Daoy (cell line): ENCODE measurements around the gene KLK4. TPM values are rescaled to one million over a fixed set of nuclear protein-coding genes. Genes with fewer than 3 reads are reported as not detected.

Source experiments
- DNase-seq: peaks from one replicate; pipeline ENCODE4 v3.0.0-alpha.2; 2015; ENCODE audit warnings: low read depth
- total RNA-seq: library from RNA; depleted of rRNA; stranded (reverse); fragments of >200 nt; shearing (Covaris generic); gene quantifications from 2 replicates; pipeline ENCODE4 v1.2.3, GENCODE V29; 2014; rRNA removed

KLK4 gene
- total RNA-seq, result not detected in 2 replicates

DNA sequence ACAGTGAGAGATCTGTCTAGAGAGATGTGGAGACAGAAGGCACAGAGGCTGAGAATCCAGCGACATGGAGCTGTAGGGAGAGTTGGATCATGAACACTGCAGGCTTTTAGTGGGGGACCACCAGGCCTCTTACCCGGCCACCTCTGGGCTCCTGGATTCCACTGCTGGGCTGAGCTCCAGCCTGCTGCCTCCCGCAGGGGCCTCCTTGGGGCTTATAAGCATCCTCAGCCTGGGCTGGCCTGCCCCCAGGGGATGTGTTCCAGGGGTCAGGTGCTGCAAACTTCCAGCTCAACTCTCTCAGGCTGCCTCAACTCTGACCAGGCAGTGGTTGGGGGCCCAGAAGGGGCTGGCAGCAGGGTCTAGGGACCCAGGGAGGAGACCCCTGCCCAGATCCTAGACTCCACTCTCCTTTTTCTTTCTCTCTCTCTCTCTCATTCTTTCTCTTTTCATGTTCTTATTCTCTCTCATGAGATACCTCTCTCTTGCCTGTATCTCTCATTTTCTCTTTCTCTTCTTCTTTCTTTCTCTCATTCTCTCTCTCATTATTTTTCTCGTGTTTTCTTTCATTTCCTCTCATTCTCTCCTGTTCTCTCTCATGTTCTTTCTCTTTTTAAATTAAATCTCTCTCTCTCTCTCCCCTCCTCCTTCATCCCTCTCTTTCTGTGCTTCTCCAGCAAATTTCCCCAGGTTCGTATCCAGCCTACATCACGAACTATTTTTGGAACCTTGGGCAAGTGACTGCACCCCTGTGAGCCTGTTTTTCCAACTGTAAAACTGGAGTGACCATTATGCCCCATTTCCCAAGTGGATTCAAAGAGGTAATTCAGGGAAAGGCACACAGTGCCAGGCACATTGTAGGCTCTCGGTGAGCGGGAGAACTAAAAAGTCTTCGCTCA, at the start of gene KLK4:
TSS of gene KLK4 (minus strand) at position 190 of the 896 bp plus-strand sequence. CDS start 657 bp downstream, outside the sequence.
- DNase-seq, result no peak

DNA sequence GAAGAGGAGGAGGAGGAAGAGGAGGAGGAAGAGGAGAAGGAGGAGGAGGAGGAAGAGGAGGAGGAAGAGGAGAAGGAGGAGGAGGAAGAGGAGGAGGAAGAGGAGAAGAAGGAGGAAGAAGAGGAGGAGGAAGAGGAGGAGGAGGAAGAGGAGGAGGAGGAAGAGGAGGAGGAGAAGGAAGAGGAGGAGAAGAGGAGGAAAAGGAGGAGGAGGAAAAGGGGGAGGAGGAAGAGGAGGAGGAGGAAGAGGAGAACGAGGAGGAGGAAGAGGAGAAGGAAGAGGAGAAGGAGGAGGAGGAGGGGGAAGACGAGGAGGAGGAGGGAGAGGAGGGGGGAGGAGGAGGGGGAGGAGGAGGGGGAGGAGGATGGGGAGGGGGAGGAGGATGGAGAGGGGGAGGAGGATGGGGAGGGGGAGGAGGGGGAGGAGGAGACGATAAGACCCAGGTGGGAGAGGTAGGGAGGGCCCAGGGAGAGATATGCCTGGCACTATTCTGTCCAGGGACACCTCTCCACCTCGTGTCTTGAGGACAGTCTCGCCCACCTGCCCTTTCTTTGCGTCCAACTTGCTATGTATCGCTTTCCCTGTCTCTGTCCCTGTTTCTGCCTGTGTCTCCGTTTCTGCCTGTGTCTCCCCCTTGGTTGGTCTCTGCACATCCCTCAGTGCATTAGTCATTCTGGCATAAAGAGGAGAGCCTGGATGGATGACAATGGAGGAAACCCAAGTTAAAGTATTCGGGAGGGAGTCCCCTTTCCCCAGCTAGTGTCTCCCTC, 48.7 kb upstream of the KLK4 start:
- peak; percentile 61 for DNase-seq

DNA sequence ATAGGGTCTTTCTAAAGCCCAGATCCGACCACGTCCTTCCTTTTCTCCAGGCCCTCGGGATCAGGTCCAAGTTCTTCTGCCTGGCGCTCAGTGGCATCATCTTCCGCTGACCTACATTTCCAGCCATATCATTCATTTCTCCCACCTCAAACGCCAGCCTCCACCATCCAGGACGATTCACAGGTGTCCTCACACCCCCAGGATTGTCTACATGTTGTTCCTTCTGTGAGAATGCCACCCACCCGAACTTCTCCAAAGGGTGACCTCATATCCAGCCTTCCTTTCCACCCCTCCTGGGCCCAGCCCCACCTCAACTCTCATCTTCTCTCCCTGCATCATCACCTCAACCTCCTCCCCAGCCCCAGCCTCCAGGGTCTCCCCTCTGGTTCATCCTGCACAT, 46.4 kb upstream of the KLK4 start:
- no peak for DNase-seq

DNA sequence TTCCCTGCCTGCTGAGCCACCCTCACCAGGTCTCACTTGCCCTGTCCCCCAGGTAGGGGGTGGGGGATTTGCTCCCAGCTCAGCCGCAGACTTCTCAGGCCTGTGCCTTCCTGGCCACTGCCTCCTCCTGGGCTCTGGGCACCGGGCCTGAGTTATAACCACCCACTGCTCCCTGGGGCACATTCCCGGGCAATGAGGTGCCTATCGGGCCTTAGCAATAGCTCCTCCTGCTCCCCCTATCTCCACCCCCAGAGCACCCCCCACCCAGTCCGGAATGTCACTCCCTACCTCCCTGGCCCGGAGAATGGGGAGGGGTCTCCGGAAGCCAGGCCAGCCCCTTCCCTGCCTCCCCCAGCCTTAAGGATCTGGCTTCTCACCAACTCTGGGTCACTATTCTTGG, 41.7 kb upstream of the KLK4 start, which contains the start of gene KLK5:
TSS of gene KLK5 (minus strand) at position 129 of the 400 bp plus-strand sequence. CDS start 381 bp downstream, outside the sequence.
- DNase-seq, result peak; percentile 58

DNA sequence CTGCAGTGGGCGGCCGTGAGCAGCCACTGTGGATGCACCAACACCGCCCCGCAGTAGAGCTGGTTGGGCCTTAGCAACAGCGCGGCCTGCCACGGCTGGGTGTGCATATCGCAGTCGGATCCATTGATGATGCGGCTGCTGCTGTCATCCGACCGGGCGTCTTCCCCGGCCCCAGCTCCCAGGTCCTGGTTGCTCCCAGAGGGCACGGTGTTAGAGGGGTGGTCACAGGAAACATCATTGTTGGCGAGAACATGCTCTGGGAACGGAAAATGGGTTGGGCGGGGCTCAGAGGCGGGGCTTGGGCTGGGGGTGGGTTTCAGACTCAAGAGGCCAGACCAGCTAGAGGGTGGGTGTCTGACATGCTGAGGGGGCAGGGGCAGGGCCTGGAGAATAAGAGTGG, 38.7 kb upstream of the KLK4 start:
- no peak for DNase-seq

GRCh38 chr19:50947123-50947522, 35.9 kb upstream of the KLK4 start:
- DNase-seq, result no peak

- no peak for DNase-seq
These were observed 33.6 kb upstream of the KLK4 start for GRCh38 chr19:50944795-50945194.

DNA sequence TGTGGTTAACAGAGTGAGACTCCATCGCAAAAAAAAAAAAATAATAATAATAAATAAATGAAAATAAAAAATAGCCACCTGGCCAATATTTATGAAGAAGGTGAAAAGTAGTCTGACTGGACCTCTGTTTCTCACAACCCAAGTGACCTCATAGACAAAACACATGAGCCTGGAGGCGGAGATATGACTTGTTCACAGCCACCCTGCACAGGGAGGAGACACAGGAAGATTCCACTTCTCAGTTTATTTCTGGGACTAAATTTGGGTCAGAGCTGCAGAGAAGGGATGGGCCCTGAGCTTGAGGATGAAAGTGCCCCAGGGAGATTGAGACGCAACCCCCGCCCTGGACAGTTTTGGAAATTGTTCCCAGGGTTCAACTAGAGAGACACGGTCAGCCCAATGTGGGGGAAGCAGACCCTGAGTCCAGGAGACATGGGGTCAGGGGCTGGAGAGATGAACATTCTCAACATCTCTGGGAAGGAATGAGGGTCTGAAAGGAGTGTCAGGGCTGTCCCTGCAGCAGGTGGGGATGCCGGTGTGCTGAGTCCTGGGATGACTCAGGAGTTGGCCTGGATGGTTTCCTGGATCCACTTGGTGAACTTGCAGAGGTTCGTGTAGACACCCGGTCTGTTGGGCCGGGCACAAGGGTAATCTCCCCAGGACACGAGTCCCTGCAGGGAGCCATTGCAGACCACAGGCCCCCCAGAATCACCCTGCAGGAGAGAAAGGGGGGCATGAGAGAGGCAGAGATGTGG, 32.1 kb upstream of the KLK4 start:
- no peak for DNase-seq

DNA sequence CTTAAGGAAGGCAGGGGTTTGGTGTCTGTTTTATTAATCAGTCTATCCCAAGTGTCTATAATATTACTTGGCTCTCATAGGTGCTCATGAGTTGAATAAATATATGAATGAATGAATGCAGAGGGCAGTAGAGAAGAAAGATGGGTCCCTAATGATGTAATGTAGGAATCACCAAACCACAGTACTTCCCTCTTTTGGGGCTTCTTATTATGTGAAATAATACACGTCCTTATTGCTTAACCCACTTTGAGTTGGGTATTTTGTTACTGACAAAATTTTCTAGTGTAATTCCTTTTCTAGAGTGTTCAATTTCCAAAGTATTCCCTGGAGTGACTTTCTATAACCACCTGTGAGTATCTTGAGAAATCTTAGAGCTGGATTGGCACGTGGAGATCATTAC, 28.4 kb upstream of the KLK4 start:
- DNase-seq, result no peak

DNA sequence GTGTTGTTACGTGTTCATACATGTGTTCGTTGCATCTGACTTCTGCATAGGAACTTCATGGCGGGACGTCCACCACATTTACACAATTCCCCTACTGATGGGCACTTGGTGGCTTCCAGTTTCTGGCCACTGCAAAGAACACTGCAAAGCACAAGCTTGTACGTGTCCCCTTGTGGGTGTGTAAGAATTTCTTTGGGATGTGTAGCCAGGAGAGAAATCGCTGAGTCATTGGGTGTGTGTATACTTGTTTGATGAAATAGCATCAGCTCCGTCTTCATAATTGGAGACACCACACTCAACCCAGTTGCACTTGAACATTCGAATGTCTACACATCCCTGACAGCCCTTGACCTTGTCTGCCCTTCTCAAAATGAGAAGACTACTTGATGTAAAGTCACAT, 22.4 kb upstream of the KLK4 start:
- peak; percentile 50 for DNase-seq

DNA sequence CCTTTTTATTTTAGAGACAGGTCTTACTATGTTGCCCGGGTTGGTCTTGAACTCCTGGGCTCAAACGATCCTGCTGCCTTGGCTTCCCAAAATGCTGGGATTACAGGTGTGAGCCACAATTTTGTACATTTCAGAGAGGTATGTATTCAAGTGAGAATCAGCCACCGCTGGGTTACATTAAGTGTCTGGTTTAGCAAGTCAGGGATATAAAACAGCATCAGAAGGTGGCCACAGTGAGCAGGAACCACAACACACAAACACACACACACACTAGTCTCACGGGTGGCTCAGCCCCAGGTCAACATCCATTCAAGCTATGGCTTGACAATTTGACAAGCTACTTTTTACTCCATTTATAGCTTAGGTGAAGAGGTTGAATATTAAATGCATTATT, 21.5 kb upstream of the KLK4 start:
- no peak for DNase-seq

- peak; percentile 69 for DNase-seq
These were observed 21.0 kb upstream of the KLK4 start for GRCh38 chr19:50932018-50932689.

- no peak for DNase-seq
These were observed 19.8 kb upstream of the KLK4 start for GRCh38 chr19:50931023-50931422.

DNA sequence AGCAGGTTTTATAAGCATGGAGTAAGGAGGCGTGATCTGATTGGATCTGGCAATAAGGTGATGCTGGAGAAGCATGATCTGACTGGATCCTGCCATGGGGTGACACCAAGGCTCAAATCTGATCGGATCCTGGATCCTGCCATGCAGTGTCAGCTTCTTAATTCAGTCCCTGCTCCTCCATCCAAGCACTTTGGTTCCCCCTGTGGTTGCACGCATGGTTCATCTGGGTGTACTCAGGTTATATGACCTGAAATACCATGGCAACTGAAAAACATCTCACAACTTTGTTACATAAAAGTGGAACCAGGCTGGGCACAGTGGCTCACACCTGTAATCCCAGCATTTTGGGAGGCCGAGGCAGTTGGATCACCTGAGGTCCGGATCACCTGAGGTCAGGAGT, 17.6 kb upstream of the KLK4 start:
- DNase-seq, result no peak

GRCh38 chr19:50926144-50926543, 14.9 kb upstream of the KLK4 start:
- DNase-seq, result peak; percentile 45

DNA sequence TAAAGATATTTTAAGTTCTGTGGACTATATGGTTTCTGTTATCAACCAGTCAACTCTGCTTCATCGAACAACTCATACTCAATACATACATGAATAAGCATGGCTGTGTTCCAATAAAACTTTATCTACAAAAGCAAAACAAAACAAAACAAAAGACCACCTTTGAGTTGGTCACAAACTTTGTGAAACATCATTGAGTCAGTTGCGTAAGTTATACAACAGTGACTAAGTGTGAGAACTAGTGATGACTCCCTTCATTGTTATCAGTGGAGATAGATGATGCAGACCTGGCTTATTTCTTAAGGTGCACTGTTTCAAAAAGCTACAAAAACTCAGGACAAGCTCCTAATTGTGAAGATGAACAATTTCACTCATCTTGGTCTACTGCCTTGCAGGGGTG, 14.5 kb upstream of the KLK4 start:
- peak; percentile 63 for DNase-seq

- no peak for DNase-seq
These were observed 13.4 kb upstream of the KLK4 start for GRCh38 chr19:50924586-50924985.

DNA sequence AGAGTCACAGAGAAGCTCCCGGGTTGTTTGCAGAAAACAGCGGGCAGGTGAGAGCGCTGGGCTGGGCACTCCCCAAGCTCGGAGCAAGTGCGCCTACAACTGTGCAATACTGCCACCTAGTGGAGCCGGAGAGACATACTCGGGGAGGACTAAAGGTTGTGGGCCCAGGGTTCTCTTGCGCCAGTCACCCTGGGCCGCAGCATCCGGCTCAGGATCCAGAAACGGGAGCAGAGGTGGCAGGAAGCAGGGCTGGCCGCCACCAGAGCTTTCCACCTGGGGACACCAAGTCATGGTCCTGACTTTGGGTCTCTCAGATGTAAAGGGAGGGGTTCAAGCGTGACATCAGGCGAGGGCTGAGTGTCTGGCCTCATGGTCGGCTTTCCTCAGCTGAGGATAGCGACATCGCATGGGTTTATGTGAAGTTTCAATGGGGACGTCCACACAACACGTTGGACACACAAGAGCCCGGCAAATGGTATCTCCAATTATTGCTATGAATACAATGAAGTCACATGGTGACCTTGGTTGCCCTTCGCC, 11.2 kb upstream of the KLK4 start:
- DNase-seq, result peak; percentile 89

GRCh38 chr19:50921426-50922316, 10.5 kb upstream of the KLK4 start:
- DNase-seq, result peak; percentile 52

- no peak for DNase-seq
These were observed 4.9 kb upstream of the KLK4 start for GRCh38 chr19:50916069-50916468.
